ENCODE measurements around the gene COX7B. TPM values are rescaled to one million over a fixed set of nuclear protein-coding genes. Genes with fewer than 3 reads are reported as not detected.
"Not testable (repeated sequence)": the region's sequence is repeated elsewhere in the genome, so short reads cannot be mapped to it uniquely, and the experiment has no call there.

COX7B gene
- polyA plus RNA-seq, 1 donor (not counting 4 experiments of a cell fraction or from before 2014, with no cell fraction given), result 1,116 TPM

GRCh38 chrX:77917294-77917933 is 18.1 kb downstream of the COX7B start:
- Histone ChIP-seq H3K9me3 (ENCODE audit: control insufficient read depth, low read depth, low read length) (no peaks in the 10 kb centered on the region), H3K4me3 (ENCODE audit: control insufficient read depth in 2 of 3, extremely low read depth in 1 of 3, insufficient read depth in 2 of 3, low read depth in 1 of 3, low read length in 3 of 3) (no peak overlapping the region), H3K27me3 (ENCODE audit: control insufficient read depth, extremely low read depth, insufficient read depth, low read length) (no peaks in the 10 kb centered on the region), H3K9ac (ENCODE audit: control insufficient read depth, extremely low read depth, insufficient read depth, low read length) (no peak overlapping the region), H3K27ac (ENCODE audit: control insufficient read depth, insufficient read depth, low read length) (no peak overlapping the region), H3K36me3 (ENCODE audit: control insufficient read depth in 2 of 2, extremely low read depth in 1 of 2, insufficient read depth in 2 of 2, low read length in 2 of 2) (no peaks in the 10 kb centered on the region), H3K4me2 (ENCODE audit: control insufficient read depth, extremely low read depth, insufficient read depth, low read depth, low read length) (no peak overlapping the region), H3K9me1 (ENCODE audit: control insufficient read depth, extremely low read depth, insufficient read depth, low read length) (no peaks in the 10 kb centered on the region), H4K20me1 (ENCODE audit: control insufficient read depth, extremely low read depth, insufficient read depth, low read length) (no peaks in the 10 kb centered on the region), H3K79me2 (ENCODE audit: control insufficient read depth, insufficient read depth, low read length) (no peaks in the 10 kb centered on the region), H2AFZ (ENCODE audit: control insufficient read depth, low read length) (no peak overlapping the region), H3K4me1 (ENCODE audit: control insufficient read depth, extremely low read depth, insufficient read depth, low read length) (no peaks in the 10 kb centered on the region)
- DNase-seq (ENCODE audit: low read depth, low spot score), result no peak
- no peak for FAIRE-seq
- dilution Hi-C loops (cut with MboI; ENCODE audit: extremely low pct_ligation_motif_present, low sequenced_read_pairs), result no loop called here
- no peak for TF ChIP-seq CTCF (optimal IDR thresholded peaks at IDR 0.05 in 1 of 3, IDR thresholded peaks at IDR 0.05 in 1 of 3, conservative IDR thresholded peaks at IDR 0.05 in 1 of 3; ENCODE audit: extremely low read depth in 1 of 3, insufficient read depth in 2 of 3, low read length in 3 of 3)
- TF ChIP-seq EZH2 (IDR thresholded peaks at IDR 0.05; ENCODE audit: low read length), result no peak

- H3K9me3 ChIP-seq (ENCODE audit: control insufficient read depth, low read depth, low read length), result no peaks in the 10 kb centered on the region
- TF ChIP-seq EZH2 (IDR thresholded peaks at IDR 0.05; ENCODE audit: low read length) (no peak), CTCF (optimal IDR thresholded peaks at IDR 0.05 in 1 of 3, IDR thresholded peaks at IDR 0.05 in 1 of 3, conservative IDR thresholded peaks at IDR 0.05 in 1 of 3; ENCODE audit: extremely low read depth in 1 of 3, insufficient read depth in 2 of 3, low read length in 3 of 3) (no peak)
- no peak overlapping the region for H2AFZ ChIP-seq (ENCODE audit: control insufficient read depth, low read length)
- no peaks in the 10 kb centered on the region for H4K20me1 ChIP-seq (ENCODE audit: control insufficient read depth, extremely low read depth, insufficient read depth, low read length)
- H3K36me3 ChIP-seq (ENCODE audit: control insufficient read depth in 2 of 2, extremely low read depth in 1 of 2, insufficient read depth in 2 of 2, low read length in 2 of 2), result no peaks in the 10 kb centered on the region
- no peak overlapping the region for H3K4me2 ChIP-seq (ENCODE audit: control insufficient read depth, extremely low read depth, insufficient read depth, low read depth, low read length)
- no peaks in the 10 kb centered on the region for H3K27me3 ChIP-seq (ENCODE audit: control insufficient read depth, extremely low read depth, insufficient read depth, low read length)
- no peak overlapping the region for H3K4me3 ChIP-seq (ENCODE audit: control insufficient read depth in 2 of 3, extremely low read depth in 1 of 3, insufficient read depth in 2 of 3, low read depth in 1 of 3, low read length in 3 of 3)
- H3K9me1 ChIP-seq (ENCODE audit: control insufficient read depth, extremely low read depth, insufficient read depth, low read length), result no peaks in the 10 kb centered on the region
- DNase-seq (ENCODE audit: low read depth, low spot score) (no peak), FAIRE-seq (no peak)
- no peaks in the 10 kb centered on the region for H3K79me2 ChIP-seq (ENCODE audit: control insufficient read depth, insufficient read depth, low read length)
- dilution Hi-C loops (cut with MboI; ENCODE audit: extremely low pct_ligation_motif_present, low sequenced_read_pairs), result no loop called here
- no peak overlapping the region for H3K9ac ChIP-seq (ENCODE audit: control insufficient read depth, extremely low read depth, insufficient read depth, low read length)
- H3K4me1 ChIP-seq (ENCODE audit: control insufficient read depth, extremely low read depth, insufficient read depth, low read length), result no peaks in the 10 kb centered on the region
- no peak overlapping the region for H3K27ac ChIP-seq (ENCODE audit: control insufficient read depth, insufficient read depth, low read length)
Observed at GRCh38 chrX:77918568-77918967, 19.3 kb downstream of the COX7B start.

GRCh38 chrX:77919370-77919769 is 20.1 kb downstream of the COX7B start:
- H3K27me3 ChIP-seq (ENCODE audit: control insufficient read depth, extremely low read depth, insufficient read depth, low read length); dilution Hi-C loops (cut with MboI; ENCODE audit: extremely low pct_ligation_motif_present, low sequenced_read_pairs): not testable (repeated sequence)

More at GRCh38 chrX:77919370-77919769, 20.1 kb downstream of the COX7B start:
- H2AFZ ChIP-seq (ENCODE audit: control insufficient read depth, low read length); FAIRE-seq; DNase-seq (ENCODE audit: low read depth, low spot score); H3K9me3 ChIP-seq (ENCODE audit: control insufficient read depth, low read depth, low read length); H3K79me2 ChIP-seq (ENCODE audit: control insufficient read depth, insufficient read depth, low read length); H3K9me1 ChIP-seq (ENCODE audit: control insufficient read depth, extremely low read depth, insufficient read depth, low read length); H3K27ac ChIP-seq (ENCODE audit: control insufficient read depth, insufficient read depth, low read length); H3K4me3 ChIP-seq (ENCODE audit: control insufficient read depth in 2 of 3, extremely low read depth in 1 of 3, insufficient read depth in 2 of 3, low read depth in 1 of 3, low read length in 3 of 3); H4K20me1 ChIP-seq (ENCODE audit: control insufficient read depth, extremely low read depth, insufficient read depth, low read length); H3K36me3 ChIP-seq (ENCODE audit: control insufficient read depth in 2 of 2, extremely low read depth in 1 of 2, insufficient read depth in 2 of 2, low read length in 2 of 2); H3K4me2 ChIP-seq (ENCODE audit: control insufficient read depth, extremely low read depth, insufficient read depth, low read depth, low read length); H3K9ac ChIP-seq (ENCODE audit: control insufficient read depth, extremely low read depth, insufficient read depth, low read length); H3K4me1 ChIP-seq (ENCODE audit: control insufficient read depth, extremely low read depth, insufficient read depth, low read length): not testable (repeated sequence)

All from keratinocyte (primary cell).